A673 (cell line): ENCODE measurements around the gene NSG2. TPM values are rescaled to one million over a fixed set of nuclear protein-coding genes. Genes with fewer than 3 reads are reported as not detected.

Source experiments
- BruUV-seq: library from RNA; stranded (reverse); fragments of 400-500 nt; replicated peaks from 2 replicates; lab custom pipeline; 2021; lab: Mats Ljungman, UMichigan
- CTCF ChIA-PET: fragments of 300-600 bp; sonication (Branson Sonifier 250); formaldehyde crosslinking; loops from one replicate; lab custom pipeline; 2022; ENCODE audit warnings: antibody characterized with exemption; lab: Charles Lee
- POLR2A ChIA-PET: fragments of 300-600 bp; sonication (Branson Sonifier 250); formaldehyde crosslinking; loops from one replicate; lab custom pipeline; 2022; ENCODE audit warnings: antibody characterized with exemption; ENCODE audit not compliant: low non-redundant PET; lab: Charles Lee
- DNase-seq: peaks from one replicate; pipeline ENCODE4 v3.0.0-alpha.2; 2015; ENCODE audit warnings: low spot score
- H3K27ac ChIP-seq: fragments of 200-600 bp; sonication (generic); 2 replicates; pipeline ENCODE4 v1.5.1; 2016; ENCODE audit warnings: mixed run types, low read depth, mild to moderate bottlenecking, mixed read lengths, antibody characterized with exemption, low read length; ENCODE audit not compliant: poor library complexity, severe bottlenecking
- H3K27me3 ChIP-seq: fragments of 200-600 bp; sonication (generic); replicated peaks from 2 replicates; pipeline ENCODE4 v1.6.1; 2017; ENCODE audit warnings: mixed run types, low read depth, mild to moderate bottlenecking, mixed read lengths, antibody characterized with exemption, low read length; ENCODE audit not compliant: insufficient read depth, poor library complexity
- H3K36me3 ChIP-seq: fragments of 200-600 bp; sonication (generic); 2 replicates; pipeline ENCODE4 v1.6.1; 2016; ENCODE audit warnings: mixed run types, mild to moderate bottlenecking, mixed read lengths, antibody characterized with exemption, low read length; ENCODE audit not compliant: insufficient read depth, poor library complexity, severe bottlenecking
- H3K4me1 ChIP-seq: fragments of 200-600 bp; sonication (generic); 2 replicates; pipeline ENCODE4 v1.6.1; 2017; ENCODE audit warnings: mixed run types, mild to moderate bottlenecking, mixed read lengths, antibody characterized with exemption, low read length; ENCODE audit not compliant: insufficient read depth, poor library complexity, severe bottlenecking
- H3K4me3 ChIP-seq: fragments of 200-600 bp; sonication (generic); 2 replicates; pipeline ENCODE4 v1.5.1; 2016; ENCODE audit warnings: low read depth, mixed run types, mild to moderate bottlenecking, mixed read lengths, low read length; ENCODE audit not compliant: poor library complexity, severe bottlenecking
- H3K9me3 ChIP-seq: fragments of 200-600 bp; sonication (generic); 2 replicates; pipeline ENCODE4 v1.6.1; 2016; ENCODE audit warnings: mixed run types, low read depth, mild to moderate bottlenecking, mixed read lengths, antibody characterized with exemption, low read length; ENCODE audit not compliant: poor library complexity, severe bottlenecking
- CTCF ChIP-seq: fragments of 300-800, 200-600 bp; sonication (generic); conservative IDR thresholded peaks from 2 replicates; pipeline ENCODE4 v1.5.1; 2017; ENCODE audit warnings: low read depth, mild to moderate bottlenecking, antibody characterized with exemption, low read length, moderate library complexity, mixed read lengths
- EZH2 ChIP-seq: fragments of 200-600 bp; sonication (generic); IDR thresholded peaks from 2 replicates; pipeline ENCODE4 v1.6.1; 2017; ENCODE audit warnings: borderline replicate concordance, low read depth, mild to moderate bottlenecking, mixed read lengths, antibody characterized with exemption, low read length; ENCODE audit not compliant: poor library complexity, severe bottlenecking
- intact Hi-C: fragments of 100-400 bp; cut with micrococcal nuclease; formaldehyde crosslinking; loops from one replicate; pipeline ENCODE4 v1.10.0; 2022; ENCODE audit not compliant: unreplicated experiment
- total RNA-seq: library from RNA; stranded (reverse); gene quantifications from 2 replicates; pipeline ENCODE4 v1.2.3, GENCODE V29; 2021

Gene NSG2
- total RNA-seq, 1 experiment from 2014 or later: 0.60 TPM

- ChIA-PET CTCF (no interaction called here), POLR2A (no interaction called here)
- Histone ChIP-seq H3K36me3 (no peaks in the 10 kb centered on the region), H3K9me3 (no peaks in the 10 kb centered on the region), H3K27me3 (no peaks in the 10 kb centered on the region), H3K4me3 (no peak overlapping the region), H3K4me1 (no peaks in the 10 kb centered on the region), H3K27ac (no peak overlapping the region)
- no TSS peak for BruUV-seq
- intact Hi-C loops: no loop called here
- no peak for DNase-seq
- TF ChIP-seq EZH2 (no peak), CTCF (no peak)
Observed at GRCh38 chr5:174063082-174063756, 17.7 kb downstream of the NSG2 start.

GRCh38 chr5:174064171-174064570 is 18.7 kb downstream of the NSG2 start:
- Histone ChIP-seq H3K36me3 (no peaks in the 10 kb centered on the region), H3K4me3 (no peak overlapping the region), H3K4me1 (no peaks in the 10 kb centered on the region), H3K27ac (no peak overlapping the region), H3K9me3 (no peaks in the 10 kb centered on the region), H3K27me3 (no peaks in the 10 kb centered on the region)
- BruUV-seq: no TSS peak
- TF ChIP-seq EZH2: no peak
- TF ChIP-seq CTCF: no peak
- ChIA-PET POLR2A (no interaction called here), CTCF (no interaction called here)
- no peak for DNase-seq
- intact Hi-C loops: no loop called here

GRCh38 chr5:174065528-174066197 is 20.2 kb downstream of the NSG2 start:
- no peak for TF ChIP-seq EZH2
- TF ChIP-seq CTCF: no peak
- H3K9me3 ChIP-seq: no peaks in the 10 kb centered on the region
- H3K4me3 ChIP-seq: no peak overlapping the region
- DNase-seq: no peak
- H3K27me3 ChIP-seq: no peaks in the 10 kb centered on the region
- BruUV-seq: no TSS peak
- intact Hi-C loops: no loop called here
- no peak overlapping the region for H3K27ac ChIP-seq
- POLR2A ChIA-PET: no interaction called here
- no peaks in the 10 kb centered on the region for H3K4me1 ChIP-seq
- CTCF ChIA-PET: no interaction called here
- H3K36me3 ChIP-seq: no peaks in the 10 kb centered on the region
